ENCODE measurements around the gene CLEC12A. TPM values are rescaled to one million over a fixed set of nuclear protein-coding genes. Genes with fewer than 3 reads are reported as not detected.
"Not testable (repeated sequence)": the region's sequence is repeated elsewhere in the genome, so short reads cannot be mapped to it uniquely, and the experiment has no call there.

Gene CLEC12A
- 6.5 TPM for total RNA-seq
- long read RNA-seq, partial matches to known transcripts: 0 of 4 reads
- long read RNA-seq, other reads (novel, unspliced or antisense): 4 of 4 reads

DNA sequence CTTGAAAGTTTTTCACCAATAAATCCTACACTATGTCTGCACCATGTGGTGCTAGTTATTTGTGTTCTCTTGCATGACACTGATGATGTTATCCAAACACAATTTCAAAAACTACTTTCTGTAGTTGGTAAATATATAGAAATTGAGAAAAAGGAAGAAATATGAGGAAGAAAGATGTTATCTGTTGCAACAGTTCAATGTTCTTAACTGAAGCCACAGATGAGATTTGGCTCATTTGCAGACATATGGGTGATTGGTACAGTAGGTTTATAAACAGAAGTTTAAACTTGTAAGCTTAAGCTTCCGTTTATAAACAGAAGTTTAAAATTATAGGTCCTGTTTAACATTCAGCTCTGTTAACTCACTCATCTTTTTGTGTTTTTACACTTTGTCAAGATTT lies at the start of gene CLEC12A:
Gene CLEC12A (plus strand): TSS at position 229 of the 400 bp plus-strand sequence. CDS start 188 bp downstream, outside the sequence.
- DNase-seq (ENCODE audit: missing footprints) (no peak), ATAC-seq (no peak)
- intact Hi-C loops (cut with DNase I): no loop called here

DNA sequence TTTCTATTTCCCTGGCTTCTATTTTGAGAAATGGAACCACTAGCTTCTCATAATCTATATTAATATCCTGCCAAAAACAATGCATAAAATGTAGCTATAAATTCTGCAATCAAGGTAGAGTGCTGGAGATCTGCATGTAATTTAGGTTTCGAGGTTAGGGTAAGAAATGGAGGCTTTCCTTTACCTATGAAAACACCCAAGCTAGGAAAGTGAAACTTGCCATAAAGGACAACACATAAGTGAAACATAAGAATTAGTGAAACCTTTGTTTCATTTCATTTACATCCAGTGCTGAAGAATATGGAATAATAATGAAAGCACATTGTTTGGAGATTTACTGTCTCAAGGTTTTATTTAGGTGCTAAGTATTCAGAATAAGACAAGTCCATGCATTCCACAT lies 48.8 kb upstream of the CLEC12A start:
- ATAC-seq: no peak
- intact Hi-C loops (cut with DNase I): no loop called here
- no peak for DNase-seq (ENCODE audit: missing footprints)

DNA sequence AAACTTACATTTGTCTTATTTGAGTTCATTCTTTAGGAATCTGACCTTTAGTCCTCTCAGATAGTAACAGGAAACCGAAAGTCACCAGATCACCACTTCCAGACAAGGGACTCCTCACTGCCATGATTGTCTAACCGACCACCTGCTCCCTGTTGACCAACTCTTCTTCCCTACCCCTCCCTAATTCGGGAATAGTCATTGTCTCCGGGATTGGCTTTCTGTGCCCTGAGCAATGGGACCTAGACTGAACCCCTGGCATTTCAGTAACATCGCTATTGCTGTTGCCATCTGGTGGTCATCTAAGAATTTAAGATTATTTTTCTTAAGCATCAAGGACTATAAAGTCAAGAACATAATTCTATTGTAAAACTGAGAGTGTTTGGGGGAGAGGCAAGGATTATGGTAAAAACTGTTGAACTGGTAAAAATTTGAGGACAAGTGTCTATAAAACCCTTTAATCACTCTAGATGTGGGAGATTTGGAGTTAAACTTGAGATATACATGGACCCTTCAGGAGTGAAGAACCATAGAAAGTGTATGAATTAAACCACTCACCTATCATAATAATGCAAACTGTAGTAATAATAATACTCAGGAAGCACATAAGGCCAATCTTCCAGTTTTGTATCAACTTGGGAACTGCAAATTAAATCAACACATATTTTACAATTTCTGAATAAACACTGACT lies 45.4 kb upstream of the CLEC12A start:
- ATAC-seq (peak; percentile 23), DNase-seq (ENCODE audit: missing footprints) (no peak)
- intact Hi-C loops (cut with DNase I): loop anchor here (2.0 to 5.0 kb wide), 2 partner anchors 109 to 175 kb away; no protein-coding TSS in a partner anchor

DNA sequence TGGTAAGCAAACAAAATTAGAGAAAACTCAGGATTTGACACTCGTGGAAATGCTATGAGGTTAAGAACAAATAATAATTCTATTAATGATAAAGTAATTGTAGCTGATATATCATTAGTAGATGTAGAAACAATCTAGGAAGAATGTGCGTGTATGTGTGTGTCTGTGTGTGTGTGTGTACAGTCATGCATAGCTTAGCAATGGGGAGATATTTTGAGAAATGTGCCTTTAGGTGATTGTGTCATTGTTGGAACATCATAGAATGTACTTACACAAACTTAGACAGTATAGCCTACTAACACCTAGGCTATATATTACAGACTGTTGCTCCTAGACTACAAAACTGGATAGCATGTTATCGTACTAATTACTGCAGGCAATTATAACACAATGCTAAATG lies 44.3 kb upstream of the CLEC12A start:
- DNase-seq (ENCODE audit: missing footprints) (no peak), ATAC-seq (no peak)
- intact Hi-C loops (cut with DNase I): loop anchor here (5.0 kb wide), 1 partner anchor 110 kb away; no protein-coding TSS in a partner anchor

DNA sequence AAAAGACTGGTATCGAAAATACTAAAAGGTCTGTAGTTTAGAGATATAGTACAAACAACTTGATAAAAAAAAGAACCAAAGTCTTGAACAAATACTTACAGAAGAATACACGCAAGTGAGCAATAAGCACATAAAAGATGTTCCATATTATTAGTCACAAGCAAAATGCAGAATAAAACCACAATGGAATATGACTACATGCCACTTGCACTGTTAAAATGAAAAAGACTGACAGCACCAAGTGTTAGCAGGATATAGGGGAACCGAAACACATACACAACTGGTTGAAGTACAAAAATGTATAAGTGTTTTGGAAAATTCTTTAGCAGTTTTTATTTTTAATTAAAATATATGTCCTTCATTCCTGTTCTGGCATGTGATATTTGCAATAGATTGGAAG lies 42.6 kb upstream of the CLEC12A start:
- DNase-seq (ENCODE audit: missing footprints) (no peak), ATAC-seq (no peak)
- intact Hi-C loops (cut with DNase I): loop anchor here (5.0 kb wide), 1 partner anchor 111 kb away; no protein-coding TSS in a partner anchor

DNA sequence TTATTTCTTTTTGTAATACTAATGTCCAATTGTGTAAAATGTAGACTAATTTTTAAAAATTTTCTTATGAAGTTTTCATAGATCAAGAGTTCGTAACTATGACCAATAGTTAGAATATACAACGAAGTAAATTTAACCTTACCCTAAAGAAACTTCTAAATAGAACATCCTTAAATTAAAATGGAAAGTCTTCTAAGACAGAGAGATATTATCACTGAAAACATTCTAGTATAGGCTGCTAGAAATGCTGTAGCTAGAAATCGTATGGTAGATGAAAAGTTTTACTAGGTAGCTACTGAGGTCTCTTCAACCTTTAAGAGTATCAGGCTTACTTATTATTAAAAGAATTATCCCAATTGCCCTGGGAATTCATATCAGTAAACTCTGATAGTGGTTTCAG lies 40.0 kb upstream of the CLEC12A start:
- intact Hi-C loops (cut with DNase I): no loop called here
- ATAC-seq: no peak

DNA sequence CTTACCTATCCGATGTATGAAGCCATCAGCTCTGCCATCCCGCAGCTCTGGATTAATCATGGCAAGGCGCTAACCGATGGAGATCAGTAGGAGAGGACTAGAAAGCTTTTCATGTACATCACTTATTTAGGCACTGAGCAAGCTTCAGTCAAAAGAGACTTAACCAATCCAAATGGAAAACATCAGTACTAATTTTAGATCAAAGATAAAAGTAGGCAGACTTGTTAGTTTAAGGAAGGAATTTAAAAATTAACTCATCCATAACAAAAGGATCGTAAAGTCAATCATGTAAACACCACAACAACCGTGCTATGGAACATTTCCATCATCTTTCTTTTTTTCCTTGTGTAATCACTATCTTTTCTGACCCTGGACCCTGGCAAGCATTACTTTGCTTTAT lies 38.9 kb upstream of the CLEC12A start, which contains the start of gene CLEC2A:
Gene CLEC2A (minus strand): TSS at position 101 of the 400 bp plus-strand sequence. CDS start 41 bp downstream, at position 60.
- DNase-seq (ENCODE audit: missing footprints) (no peak), ATAC-seq (no peak)
- intact Hi-C loops (cut with DNase I): no loop called here

More for the DNA sequence above, 40.0 kb upstream of the CLEC12A start:
- DNase-seq (ENCODE audit: missing footprints): no peak

DNA sequence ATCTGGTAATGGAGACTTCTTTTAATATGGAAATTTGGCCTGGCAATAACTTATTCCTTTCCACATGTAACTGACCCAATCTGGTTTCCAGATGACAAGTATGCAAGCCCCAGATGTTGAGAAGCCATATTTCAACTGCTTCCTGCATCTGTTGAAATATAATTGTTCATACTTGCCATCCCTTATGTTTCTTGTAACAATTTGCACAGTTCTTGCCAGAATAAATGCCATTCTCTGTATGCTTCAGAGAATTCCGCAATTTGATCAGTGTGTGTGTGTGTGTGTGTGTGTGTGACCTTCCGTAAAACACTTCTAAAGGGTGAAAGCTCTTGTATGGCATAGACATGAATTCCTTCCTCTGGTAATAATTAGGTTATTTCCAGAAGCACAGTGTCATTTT lies 37.3 kb upstream of the CLEC12A start:
- intact Hi-C loops (cut with DNase I): no loop called here
- DNase-seq (ENCODE audit: missing footprints) (no peak), ATAC-seq (no peak)

DNA sequence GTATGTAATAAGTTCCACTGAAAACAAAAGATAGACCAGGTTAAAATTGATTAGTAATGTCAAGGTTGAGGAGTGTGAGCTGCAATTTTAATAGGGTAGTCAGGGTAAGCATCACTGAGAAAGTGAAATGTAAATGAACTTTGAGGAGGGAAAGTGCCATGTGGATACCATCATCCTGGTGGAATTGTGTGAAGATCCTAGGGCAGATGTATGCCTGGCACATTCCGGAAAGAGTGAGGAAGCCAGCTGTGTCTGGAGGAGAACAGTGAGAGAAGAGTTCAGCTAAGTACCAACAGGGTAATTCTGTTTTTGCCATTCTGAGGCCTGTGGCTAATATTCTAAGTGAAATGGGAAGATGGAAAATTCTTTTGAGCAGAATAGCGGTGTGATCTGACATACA lies 36.2 kb upstream of the CLEC12A start:
- ATAC-seq (no peak), DNase-seq (ENCODE audit: missing footprints) (no peak)
- intact Hi-C loops (cut with DNase I): no loop called here

DNA sequence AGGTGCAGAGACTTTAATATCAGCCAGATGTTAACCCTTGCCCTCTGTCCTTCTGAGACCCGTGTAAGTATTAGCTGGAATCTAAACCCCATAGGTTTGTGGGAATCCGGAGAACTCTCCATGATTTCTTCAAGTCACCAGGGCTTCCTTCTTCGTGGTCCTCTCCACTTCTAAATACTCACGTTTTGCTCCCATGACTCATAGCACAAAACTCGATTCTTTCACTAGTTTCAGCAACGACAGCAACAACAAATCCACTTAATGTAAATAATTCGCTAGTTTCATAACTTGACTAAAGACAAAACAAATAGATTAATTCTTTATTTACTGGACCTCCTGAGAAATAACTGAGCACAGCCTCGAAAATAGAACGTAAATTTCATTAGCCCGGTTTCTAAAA lies 34.6 kb upstream of the CLEC12A start:
- intact Hi-C loops (cut with DNase I): no loop called here
- DNase-seq (ENCODE audit: missing footprints) (no peak), ATAC-seq (no peak)

DNA sequence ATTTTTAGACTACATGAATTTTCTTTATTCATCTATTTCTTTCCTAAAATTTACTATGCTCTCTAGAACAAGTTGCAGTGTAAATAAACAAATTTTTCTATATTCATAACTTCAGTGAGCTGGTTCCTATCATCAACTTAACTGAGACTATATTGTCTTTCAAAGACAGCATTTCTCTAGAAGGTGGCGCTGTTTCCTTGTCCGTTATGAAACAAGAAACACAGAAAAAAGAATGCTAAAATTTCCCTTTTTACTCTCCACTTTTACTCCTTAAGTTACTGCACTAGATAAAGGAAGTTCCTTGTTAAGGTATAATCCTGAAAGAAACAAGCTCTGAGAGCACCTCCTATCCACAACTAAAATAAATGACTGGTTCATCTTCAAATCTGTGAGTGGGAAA lies 30.8 kb upstream of the CLEC12A start:
- no peak for ATAC-seq

DNA sequence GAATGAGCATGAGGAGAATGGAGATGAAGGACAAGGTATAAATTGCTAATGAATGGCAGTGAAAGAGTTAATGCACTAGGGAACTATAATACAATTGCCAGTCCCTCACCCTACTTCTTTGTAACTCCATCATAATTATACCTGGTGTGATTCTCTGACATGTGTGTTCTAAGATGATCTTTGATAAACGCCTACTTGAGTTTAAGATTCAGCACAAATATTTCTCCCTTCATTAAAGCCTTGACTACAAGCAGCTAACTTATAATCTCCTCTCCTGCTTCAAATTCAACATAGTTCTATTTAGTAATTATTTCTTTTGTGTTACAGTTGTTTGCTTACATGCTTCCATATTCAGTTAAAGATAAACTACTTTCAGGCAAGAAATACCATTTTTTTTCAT lies 29.4 kb upstream of the CLEC12A start:
- ATAC-seq (no peak), DNase-seq (ENCODE audit: missing footprints) (no peak)
- intact Hi-C loops (cut with DNase I): no loop called here

More for the DNA sequence above, 30.8 kb upstream of the CLEC12A start:
- no peak for DNase-seq (ENCODE audit: missing footprints)
- intact Hi-C loops (cut with DNase I): no loop called here

DNA sequence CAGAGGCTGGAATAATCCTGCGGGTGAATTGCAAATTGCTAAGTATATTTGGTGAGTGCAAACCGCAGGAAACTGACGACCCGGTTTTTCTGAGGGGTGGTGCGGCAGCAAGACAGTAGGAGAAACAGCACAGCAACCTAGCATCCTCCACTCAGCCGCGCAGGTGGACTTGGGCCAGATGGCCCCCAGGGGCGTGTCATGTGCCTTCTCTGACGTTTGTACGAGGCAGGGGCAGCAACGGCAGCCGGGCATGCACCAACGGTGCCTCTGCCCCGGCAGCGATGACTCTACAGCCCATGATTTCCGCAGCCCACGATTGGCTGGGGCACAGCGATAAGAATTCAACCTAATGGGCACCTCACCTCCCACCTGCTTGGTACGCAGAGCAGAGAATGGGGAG lies 28.0 kb upstream of the CLEC12A start:
- DNase-seq (ENCODE audit: missing footprints) (no peak), ATAC-seq (no peak)
- intact Hi-C loops (cut with DNase I): no loop called here

DNA sequence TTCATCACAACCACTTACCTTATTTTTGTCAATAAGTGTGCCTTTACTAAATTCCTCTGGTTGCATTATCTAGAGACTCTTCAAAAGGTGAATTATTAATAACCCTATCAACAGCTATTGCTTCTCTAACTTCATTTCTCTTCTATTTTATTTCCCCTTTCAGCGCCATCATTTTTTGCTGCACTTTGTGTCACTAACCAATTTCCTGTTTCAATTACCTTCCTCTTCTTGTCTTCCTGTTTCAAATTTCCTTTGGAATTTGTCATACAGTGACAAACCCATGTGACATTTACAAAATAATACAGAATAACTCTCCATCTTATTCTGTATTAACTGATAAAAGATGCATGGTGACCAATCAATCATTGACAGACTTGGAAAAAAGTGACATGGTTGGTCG lies 26.8 kb upstream of the CLEC12A start:
- intact Hi-C loops (cut with DNase I): no loop called here
- no peak for ATAC-seq

DNA sequence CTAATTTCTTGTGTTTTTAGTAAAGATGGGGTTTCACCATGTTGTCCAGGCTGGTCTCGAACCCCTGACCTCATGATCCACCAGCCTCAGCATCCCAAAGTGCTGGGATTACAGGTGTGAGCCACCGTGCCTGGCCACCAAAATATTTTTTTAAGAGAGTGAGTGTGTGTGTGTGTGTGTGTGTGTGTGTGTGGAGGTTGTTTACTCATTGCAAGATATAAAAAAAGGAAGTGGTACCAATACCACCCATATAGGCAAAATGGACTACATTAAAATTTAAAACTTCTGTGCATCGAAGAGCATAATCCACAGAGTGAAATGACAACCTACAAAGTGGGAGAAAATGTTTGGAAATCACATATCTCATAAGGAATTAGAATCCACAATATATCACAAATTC lies 23.5 kb upstream of the CLEC12A start:
- DNase-seq (ENCODE audit: missing footprints) (no peak), ATAC-seq (no peak)
- intact Hi-C loops (cut with DNase I): no loop called here

More for the DNA sequence above, 26.8 kb upstream of the CLEC12A start:
- DNase-seq (ENCODE audit: missing footprints): no peak

DNA sequence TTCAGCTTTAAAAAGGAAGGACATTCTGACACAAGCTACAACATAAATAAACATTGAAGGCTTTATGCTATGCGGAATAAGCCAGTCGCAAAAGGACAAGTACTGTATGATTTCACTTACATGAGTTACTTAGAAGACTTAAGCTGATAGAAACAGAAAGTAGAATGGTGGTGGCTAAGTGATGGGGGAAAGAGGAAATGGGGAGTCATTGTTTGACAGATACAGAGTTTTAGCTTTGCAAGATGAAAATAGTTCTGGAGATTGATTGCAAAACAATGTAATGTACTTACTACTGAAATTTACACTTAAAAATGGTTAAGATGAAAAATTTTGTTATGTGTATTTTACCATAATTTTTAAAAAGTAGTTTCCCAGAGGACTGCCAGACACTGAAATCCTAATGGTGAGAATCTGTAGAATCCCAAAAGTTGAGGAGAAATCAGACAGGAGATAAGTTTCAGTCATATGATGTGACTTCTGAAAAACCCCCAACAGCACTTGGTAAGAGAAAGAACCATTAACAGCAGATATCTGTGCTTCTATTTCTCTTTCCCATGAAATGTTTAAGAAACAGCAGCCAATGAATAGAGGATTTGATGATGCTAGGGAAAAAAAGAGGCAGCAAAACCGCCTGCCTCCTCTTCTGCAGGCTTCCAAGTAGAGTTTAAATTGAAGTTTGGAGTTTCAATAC lies 22.5 kb upstream of the CLEC12A start:
- no peak for ATAC-seq
- DNase-seq (ENCODE audit: missing footprints): no peak
- intact Hi-C loops (cut with DNase I): no loop called here

DNA sequence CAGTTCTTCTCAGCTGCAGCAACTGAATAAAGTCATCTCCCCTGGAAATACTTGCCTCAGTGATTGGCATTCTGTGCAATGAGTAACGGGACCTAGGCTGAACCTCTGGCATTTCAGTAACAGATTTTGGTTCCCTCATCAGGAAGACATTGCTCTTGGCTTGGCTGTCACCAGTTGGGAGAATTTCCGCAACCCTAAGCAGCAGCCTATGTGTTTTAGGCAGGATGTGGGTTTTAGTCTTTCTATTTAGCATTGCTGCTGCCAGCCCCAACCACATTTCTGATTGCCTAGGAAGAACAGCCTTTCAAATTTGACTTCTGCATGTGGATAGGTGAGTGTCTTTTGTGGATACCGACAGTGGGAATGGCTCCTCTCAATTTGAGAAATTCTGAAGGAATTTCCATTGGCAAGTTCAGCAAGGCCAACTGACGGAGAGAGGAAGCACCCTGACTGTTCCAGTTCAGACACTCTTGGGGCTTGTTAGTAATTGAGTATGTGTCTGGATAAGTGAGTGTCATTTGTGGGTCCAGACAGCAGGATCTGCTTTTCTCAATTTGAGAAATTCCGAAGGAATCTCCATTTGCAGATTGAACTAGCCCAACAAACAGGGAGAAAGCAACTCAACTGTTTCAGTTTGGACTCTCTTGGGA lies 20.1 kb upstream of the CLEC12A start:
- intact Hi-C loops (cut with DNase I): no loop called here
- DNase-seq (ENCODE audit: missing footprints): no peak
- no peak for ATAC-seq

DNA sequence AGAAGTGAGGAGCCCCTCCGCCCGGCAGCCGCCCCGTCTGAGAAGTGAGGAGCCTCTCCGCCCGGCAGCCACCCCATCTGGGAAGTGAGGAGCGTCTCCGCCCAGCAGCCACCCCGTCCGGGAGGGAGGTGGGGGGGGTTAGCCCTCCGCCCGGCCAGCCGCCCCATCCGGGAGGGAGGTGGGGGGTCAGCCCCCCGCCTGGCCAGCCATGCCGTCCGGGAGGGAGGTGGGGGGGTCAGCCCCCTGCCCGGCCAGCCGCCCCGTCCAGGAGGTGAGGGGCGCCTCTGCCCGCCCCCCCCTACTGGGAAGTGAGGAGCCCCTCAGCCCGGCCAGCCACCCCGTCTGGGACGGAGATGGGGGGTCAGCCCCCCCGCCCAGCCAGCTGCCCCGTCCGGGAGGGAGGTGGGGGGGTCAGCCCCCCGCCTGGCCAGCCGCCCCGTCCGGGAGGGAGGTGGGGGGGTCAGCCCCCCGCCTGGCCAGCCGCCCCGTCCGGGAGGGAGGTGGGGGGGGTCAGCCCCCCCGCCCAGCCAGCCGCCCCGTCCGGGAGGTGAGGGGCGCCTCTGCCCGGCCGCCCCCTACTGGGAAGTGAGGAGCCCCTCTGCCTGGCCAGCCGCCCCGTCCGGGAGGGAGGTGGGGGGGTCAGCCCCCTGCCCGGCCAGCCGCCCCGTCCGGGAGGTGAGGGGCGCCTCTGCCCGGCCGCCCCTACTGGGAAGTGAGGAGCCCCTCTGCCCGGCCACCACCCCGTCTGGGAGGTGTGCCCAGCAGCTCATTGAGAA lies 18.1 kb upstream of the CLEC12A start:
- ATAC-seq; intact Hi-C loops (cut with DNase I); DNase-seq (ENCODE audit: missing footprints): not testable (repeated sequence)

DNA sequence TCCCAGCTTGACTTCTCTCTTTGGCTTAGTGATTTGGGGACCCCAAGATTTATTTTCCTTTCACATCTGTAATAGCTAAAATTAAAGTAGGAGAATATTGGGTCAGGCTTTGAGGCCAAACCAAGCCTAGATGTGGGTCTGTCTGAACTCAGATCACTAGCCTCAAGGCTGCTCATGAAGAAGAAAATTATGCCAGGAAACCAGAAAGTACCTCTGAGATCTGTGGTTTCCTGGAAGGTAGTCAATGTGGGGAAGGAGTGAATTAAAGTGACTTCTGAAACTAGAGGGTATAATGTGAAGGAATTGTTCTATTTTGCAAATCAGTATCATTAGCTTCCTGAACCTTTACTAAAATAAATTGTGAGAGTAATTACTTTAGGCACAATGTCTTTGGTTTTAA lies 13.4 kb upstream of the CLEC12A start:
- intact Hi-C loops (cut with DNase I): no loop called here
- no peak for DNase-seq (ENCODE audit: missing footprints)
- no peak for ATAC-seq

Measured in Right ventricle myocardium inferior (tissue), 1 donor.